Measurements from ENCODE around the gene DYNLT2. TPM values are rescaled to one million over a fixed set of nuclear protein-coding genes. Genes with fewer than 3 reads are reported as not detected.

The DYNLT2 gene
- total and polyA plus RNA-seq, 2 of the 13 experiments (the other 11 are each of a cell fraction or from before 2014, with no cell fraction given): 2.1 to 4.3 TPM

DNA sequence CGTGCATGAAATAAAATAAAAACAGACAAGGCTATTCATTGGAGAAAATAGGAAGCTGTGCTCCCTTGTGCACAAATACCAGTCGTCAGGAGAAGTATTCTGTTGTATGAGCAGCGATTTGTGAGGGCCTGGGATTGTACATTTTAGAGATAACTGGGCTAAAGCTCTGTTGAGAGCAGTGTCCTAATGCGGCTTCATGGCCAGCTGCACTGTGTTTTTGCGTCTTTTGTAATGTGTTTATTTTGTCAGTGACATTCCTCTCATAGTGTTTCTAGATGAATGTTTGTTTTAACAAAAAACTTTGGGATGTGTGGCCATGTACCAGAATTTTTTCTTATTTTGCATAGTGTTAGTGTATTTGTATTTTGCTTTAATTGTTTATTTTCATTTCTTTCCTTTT, 14.9 kb upstream of the DYNLT2 start (continued):
- TF ChIP-seq, protein P1, sequence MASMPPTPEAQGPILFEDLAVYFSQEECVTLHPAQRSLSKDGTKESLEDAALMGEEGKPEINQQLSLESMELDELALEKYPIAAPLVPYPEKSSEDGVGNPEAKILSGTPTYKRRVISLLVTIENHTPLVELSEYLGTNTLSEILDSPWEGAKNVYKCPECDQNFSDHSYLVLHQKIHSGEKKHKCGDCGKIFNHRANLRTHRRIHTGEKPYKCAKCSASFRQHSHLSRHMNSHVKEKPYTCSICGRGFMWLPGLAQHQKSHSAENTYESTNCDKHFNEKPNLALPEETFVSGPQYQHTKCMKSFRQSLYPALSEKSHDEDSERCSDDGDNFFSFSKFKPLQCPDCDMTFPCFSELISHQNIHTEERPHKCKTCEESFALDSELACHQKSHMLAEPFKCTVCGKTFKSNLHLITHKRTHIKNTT (CRISPR knock-in tag; IDR thresholded peaks at IDR 0.05): no peak
- no peak for TF ChIP-seq SMARCC2 (IDR thresholded peaks at IDR 0.05)
- no peak for TF ChIP-seq GTF2F1 (IDR thresholded peaks at IDR 0.05; ENCODE audit: low read length)
- TF ChIP-seq SAP130 (CRISPR knock-in tag; IDR thresholded peaks at IDR 0.05; ENCODE audit: low read depth): 0 out of 2 replicates have a peak, but pooled peaks have one; percentile 41
- TF ChIP-seq GATA4 (IDR thresholded peaks at IDR 0.05; ENCODE audit: borderline replicate concordance, low read depth): no peak
- TF ChIP-seq NR1H2 (CRISPR knock-in tag; IDR thresholded peaks at IDR 0.05; ENCODE audit: borderline replicate concordance, low read depth): no peak
- TF ChIP-seq HNF4A (CRISPR knock-in tag; IDR thresholded peaks at IDR 0.05): no peak
- no peak for TF ChIP-seq ZNF441 (CRISPR knock-in tag; IDR thresholded peaks at IDR 0.05; ENCODE audit: borderline replicate concordance)
- no peak for TF ChIP-seq STAT5B (CRISPR knock-in tag; IDR thresholded peaks at IDR 0.05)
- no peak for TF ChIP-seq NRL (CRISPR knock-in tag; IDR thresholded peaks at IDR 0.05; ENCODE audit: borderline replicate concordance)
- TF ChIP-seq, protein P2, sequence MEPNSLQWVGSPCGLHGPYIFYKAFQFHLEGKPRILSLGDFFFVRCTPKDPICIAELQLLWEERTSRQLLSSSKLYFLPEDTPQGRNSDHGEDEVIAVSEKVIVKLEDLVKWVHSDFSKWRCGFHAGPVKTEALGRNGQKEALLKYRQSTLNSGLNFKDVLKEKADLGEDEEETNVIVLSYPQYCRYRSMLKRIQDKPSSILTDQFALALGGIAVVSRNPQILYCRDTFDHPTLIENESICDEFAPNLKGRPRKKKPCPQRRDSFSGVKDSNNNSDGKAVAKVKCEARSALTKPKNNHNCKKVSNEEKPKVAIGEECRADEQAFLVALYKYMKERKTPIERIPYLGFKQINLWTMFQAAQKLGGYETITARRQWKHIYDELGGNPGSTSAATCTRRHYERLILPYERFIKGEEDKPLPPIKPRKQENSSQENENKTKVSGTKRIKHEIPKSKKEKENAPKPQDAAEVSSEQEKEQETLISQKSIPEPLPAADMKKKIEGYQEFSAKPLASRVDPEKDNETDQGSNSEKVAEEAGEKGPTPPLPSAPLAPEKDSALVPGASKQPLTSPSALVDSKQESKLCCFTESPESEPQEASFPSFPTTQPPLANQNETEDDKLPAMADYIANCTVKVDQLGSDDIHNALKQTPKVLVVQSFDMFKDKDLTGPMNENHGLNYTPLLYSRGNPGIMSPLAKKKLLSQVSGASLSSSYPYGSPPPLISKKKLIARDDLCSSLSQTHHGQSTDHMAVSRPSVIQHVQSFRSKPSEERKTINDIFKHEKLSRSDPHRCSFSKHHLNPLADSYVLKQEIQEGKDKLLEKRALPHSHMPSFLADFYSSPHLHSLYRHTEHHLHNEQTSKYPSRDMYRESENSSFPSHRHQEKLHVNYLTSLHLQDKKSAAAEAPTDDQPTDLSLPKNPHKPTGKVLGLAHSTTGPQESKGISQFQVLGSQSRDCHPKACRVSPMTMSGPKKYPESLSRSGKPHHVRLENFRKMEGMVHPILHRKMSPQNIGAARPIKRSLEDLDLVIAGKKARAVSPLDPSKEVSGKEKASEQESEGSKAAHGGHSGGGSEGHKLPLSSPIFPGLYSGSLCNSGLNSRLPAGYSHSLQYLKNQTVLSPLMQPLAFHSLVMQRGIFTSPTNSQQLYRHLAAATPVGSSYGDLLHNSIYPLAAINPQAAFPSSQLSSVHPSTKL (CRISPR knock-in tag; IDR thresholded peaks at IDR 0.05): 0 out of 2 replicates have a peak, but pooled peaks have one; percentile 3
- no peak for TF ChIP-seq ZBTB3 (CRISPR knock-in tag; IDR thresholded peaks at IDR 0.05; ENCODE audit: borderline replicate concordance, low read depth)
- TF ChIP-seq, protein P3, sequence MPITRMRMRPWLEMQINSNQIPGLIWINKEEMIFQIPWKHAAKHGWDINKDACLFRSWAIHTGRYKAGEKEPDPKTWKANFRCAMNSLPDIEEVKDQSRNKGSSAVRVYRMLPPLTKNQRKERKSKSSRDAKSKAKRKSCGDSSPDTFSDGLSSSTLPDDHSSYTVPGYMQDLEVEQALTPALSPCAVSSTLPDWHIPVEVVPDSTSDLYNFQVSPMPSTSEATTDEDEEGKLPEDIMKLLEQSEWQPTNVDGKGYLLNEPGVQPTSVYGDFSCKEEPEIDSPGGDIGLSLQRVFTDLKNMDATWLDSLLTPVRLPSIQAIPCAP (CRISPR knock-in tag; IDR thresholded peaks at IDR 0.05; ENCODE audit: low read depth): no peak

Measured in HepG2 (cell line).